HEK293 (cell line): ENCODE results near the gene MRPL20.
A peak's percentile ranks its signal among the peaks of the same experiment; 100 is the strongest.

Experiments used
- EGR2 ChIP-seq: fragments of 450-650 bp; formaldehyde crosslinking; IDR thresholded peaks from 2 replicates; pipeline ENCODE4 v1.5.1; 2016; ENCODE audit warnings: low read depth, missing biosample characterization, missing genetic modification characterization
- KLF1 ChIP-seq: fragments of 450-650 bp; formaldehyde crosslinking; IDR thresholded peaks from 2 replicates; pipeline ENCODE4 v1.5.1; 2016; ENCODE audit warnings: missing biosample characterization, missing genetic modification characterization
- REPIN1 ChIP-seq: fragments of 450-650 bp; formaldehyde crosslinking; IDR thresholded peaks from 2 replicates; pipeline ENCODE4 v1.5.1; 2017; ENCODE audit warnings: missing biosample characterization, missing genetic modification characterization, low read depth
- SCRT2 ChIP-seq: fragments of 450-650 bp; formaldehyde crosslinking; IDR thresholded peaks from 2 replicates; pipeline ENCODE4 v1.5.1; 2016; ENCODE audit warnings: missing biosample characterization, missing genetic modification characterization
- SETDB1 ChIP-seq: IDR thresholded peaks from one replicate; pipeline ENCODE4 v1.6.1; 2017; ENCODE audit warnings: mild to moderate bottlenecking, low read length, moderate library complexity, mixed read lengths; ENCODE audit not compliant: insufficient read length
- SP2 ChIP-seq: fragments of 450-650 bp; formaldehyde crosslinking; IDR thresholded peaks from 2 replicates; pipeline ENCODE4 v1.5.1; 2016; ENCODE audit warnings: missing biosample characterization, missing genetic modification characterization
- ZBTB26 ChIP-seq: fragments of 450-650 bp; formaldehyde crosslinking; optimal IDR thresholded peaks from 2 replicates; pipeline ENCODE3; 2016; ENCODE audit warnings: missing biosample characterization, mild to moderate bottlenecking, missing genetic modification characterization
- ZFP41 ChIP-seq: fragments of 450-650 bp; formaldehyde crosslinking; IDR thresholded peaks from 2 replicates; pipeline ENCODE4 v1.5.1; 2016; ENCODE audit warnings: missing biosample characterization, missing genetic modification characterization, borderline replicate concordance
- ZFP69B ChIP-seq: fragments of 450-650 bp; formaldehyde crosslinking; IDR thresholded peaks from 2 replicates; pipeline ENCODE4 v1.5.1; 2016; ENCODE audit warnings: missing biosample characterization, missing genetic modification characterization
- ZIC2 ChIP-seq: fragments of 450-650 bp; formaldehyde crosslinking; IDR thresholded peaks from 2 replicates; pipeline ENCODE4 v1.5.1; 2016; ENCODE audit warnings: missing biosample characterization, missing genetic modification characterization
- ZNF140 ChIP-seq: fragments of 450-650 bp; formaldehyde crosslinking; IDR thresholded peaks from 2 replicates; pipeline ENCODE4 v1.5.1; 2016; ENCODE audit warnings: missing biosample characterization, missing genetic modification characterization
- ZNF16 ChIP-seq: fragments of 450-650 bp; formaldehyde crosslinking; IDR thresholded peaks from 2 replicates; pipeline ENCODE4 v1.5.1; 2016; ENCODE audit warnings: low read depth, missing biosample characterization, missing genetic modification characterization
- ZNF169 ChIP-seq: fragments of 450-650 bp; formaldehyde crosslinking; IDR thresholded peaks from 2 replicates; pipeline ENCODE4 v1.5.1; 2016; ENCODE audit warnings: missing biosample characterization, missing genetic modification characterization
- ZNF184 ChIP-seq: fragments of 450-650 bp; IDR thresholded peaks from 2 replicates; pipeline ENCODE4 v1.5.1; 2018; ENCODE audit warnings: missing biosample characterization, mild to moderate bottlenecking, missing genetic modification characterization
- ZNF24 ChIP-seq: fragments of 450-650 bp; formaldehyde crosslinking; IDR thresholded peaks from 2 replicates; pipeline ENCODE4 v1.5.1; 2016; ENCODE audit warnings: missing biosample characterization, missing genetic modification characterization
- ZNF248 ChIP-seq: fragments of 450-650 bp; formaldehyde crosslinking; IDR thresholded peaks from 2 replicates; pipeline ENCODE4 v1.5.1; 2017; ENCODE audit warnings: missing biosample characterization, missing genetic modification characterization
- ZNF26 ChIP-seq: fragments of 450-650 bp; formaldehyde crosslinking; IDR thresholded peaks from 2 replicates; pipeline ENCODE4 v1.5.1; 2016; ENCODE audit warnings: missing biosample characterization, missing genetic modification characterization
- ZNF266 ChIP-seq: fragments of 450-650 bp; formaldehyde crosslinking; IDR thresholded peaks from 2 replicates; pipeline ENCODE4 v1.5.1; 2016; ENCODE audit warnings: missing biosample characterization, missing genetic modification characterization, low read depth
- ZNF280C ChIP-seq: fragments of 450-650 bp; formaldehyde crosslinking; IDR thresholded peaks from 2 replicates; pipeline ENCODE4 v1.5.1; 2016; ENCODE audit warnings: missing biosample characterization, missing genetic modification characterization
- ZNF292 ChIP-seq: fragments of 450-650 bp; formaldehyde crosslinking; IDR thresholded peaks from 2 replicates; pipeline ENCODE4 v1.5.1; 2016; ENCODE audit warnings: low read depth, missing biosample characterization, missing genetic modification characterization, borderline replicate concordance
- ZNF350 ChIP-seq: fragments of 450-650 bp; formaldehyde crosslinking; IDR thresholded peaks from 2 replicates; pipeline ENCODE4 v1.5.0; 2017; ENCODE audit warnings: missing biosample characterization, mild to moderate bottlenecking, missing genetic modification characterization
- ZNF423 ChIP-seq: fragments of 450-650 bp; formaldehyde crosslinking; IDR thresholded peaks from 2 replicates; pipeline ENCODE4 v1.5.1; 2016; ENCODE audit warnings: missing biosample characterization, missing genetic modification characterization
- ZNF433 ChIP-seq: fragments of 450-650 bp; formaldehyde crosslinking; IDR thresholded peaks from 2 replicates; pipeline ENCODE4 v1.5.1; 2016; ENCODE audit warnings: missing biosample characterization, missing genetic modification characterization, low read depth
- ZNF488 ChIP-seq: fragments of 450-650 bp; formaldehyde crosslinking; IDR thresholded peaks from 2 replicates; pipeline ENCODE4 v1.5.1; 2016; ENCODE audit warnings: missing biosample characterization, missing genetic modification characterization
- ZNF513 ChIP-seq: fragments of 450-650 bp; IDR thresholded peaks from 2 replicates; pipeline ENCODE4 v1.5.1; 2018; ENCODE audit warnings: missing biosample characterization, missing genetic modification characterization
- ZNF529 ChIP-seq: fragments of 450-650 bp; formaldehyde crosslinking; IDR thresholded peaks from 2 replicates; pipeline ENCODE4 v1.5.1; 2017; ENCODE audit warnings: missing genetic modification characterization, missing biosample characterization; ENCODE audit not compliant: insufficient replicate concordance
- ZNF660 ChIP-seq: fragments of 450-650 bp; IDR thresholded peaks from 2 replicates; pipeline ENCODE4 v1.5.1; 2018; ENCODE audit warnings: missing biosample characterization, mild to moderate bottlenecking, missing genetic modification characterization
- ZNF776 ChIP-seq: fragments of 450-650 bp; formaldehyde crosslinking; IDR thresholded peaks from 2 replicates; pipeline ENCODE4 v1.5.0; 2017; ENCODE audit warnings: missing biosample characterization, missing genetic modification characterization, borderline replicate concordance
- ZSCAN16 ChIP-seq: fragments of 450-650 bp; formaldehyde crosslinking; IDR thresholded peaks from 2 replicates; pipeline ENCODE4 v1.5.1; 2016; ENCODE audit warnings: missing biosample characterization, missing genetic modification characterization
- TF ChIP-seq, protein P1 (sequence below): fragments of 450-650 bp; formaldehyde crosslinking; IDR thresholded peaks from 2 replicates; pipeline ENCODE4 v1.5.1; 2017; ENCODE audit warnings: missing biosample characterization, missing genetic modification characterization

Gene MRPL20

DNA sequence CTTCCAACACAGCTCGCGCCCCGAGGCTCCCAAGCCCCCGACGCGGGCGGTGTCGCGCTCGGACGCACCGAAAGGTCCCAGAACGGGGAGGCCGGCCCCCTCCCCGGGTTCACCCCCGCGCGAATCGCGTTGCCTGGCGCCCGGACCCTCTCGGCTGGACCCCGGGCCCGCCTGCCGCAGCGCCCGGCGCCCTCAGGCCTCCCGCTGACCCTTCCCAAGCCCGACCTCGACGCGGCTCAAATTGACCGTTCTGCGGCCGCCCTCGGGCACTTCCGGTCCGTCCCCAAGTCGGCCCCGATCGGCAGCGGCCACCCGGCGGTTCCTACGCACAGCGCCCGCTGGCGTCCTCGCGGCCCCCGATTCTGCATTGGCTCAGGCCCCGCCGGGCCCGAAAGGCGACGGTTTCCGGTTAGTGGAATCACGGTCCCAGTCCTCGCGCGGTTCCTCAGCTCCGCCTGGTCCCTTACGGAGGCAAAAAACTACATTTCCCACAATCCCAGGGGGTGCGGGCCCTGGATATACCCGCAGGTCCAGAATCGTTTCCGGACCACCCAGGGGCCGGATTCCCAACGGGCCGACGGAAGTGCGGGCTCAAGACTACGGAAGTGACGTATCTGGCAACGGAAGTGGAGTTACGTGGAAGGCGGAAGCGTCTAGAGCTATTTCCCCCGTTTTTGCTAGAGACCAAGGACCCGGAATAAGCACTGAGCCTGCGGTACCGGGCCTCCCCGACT lies 32.0 kb downstream of the MRPL20 start, which contains the start of gene AURKAIP1 (continued):
- TF ChIP-seq ZNF184 (tag by site-specific recombination) (peak; percentile 95), ZNF529 (tag by site-specific recombination) (no peak), SETDB1 (no peak), ZIC2 (tag by site-specific recombination) (peak; percentile 55), ZNF26 (tag by site-specific recombination) (no peak), KLF1 (tag by site-specific recombination) (peak; percentile 85), ZNF350 (tag by site-specific recombination) (no peak), ZNF169 (tag by site-specific recombination) (0 out of 2 replicates have a peak, but pooled peaks have one; percentile 37), EGR2 (peak; percentile 95), ZNF140 (tag by site-specific recombination) (no peak), ZNF280C (tag by site-specific recombination) (no peak), ZSCAN16 (tag by site-specific recombination) (peak; percentile 84), SP2 (peak; percentile 96), ZBTB26 (peak; percentile 87), ZNF776 (no peak), SCRT2 (tag by site-specific recombination) (peak; percentile 66), ZNF423 (tag by site-specific recombination) (no peak), REPIN1 (tag by site-specific recombination) (peak; percentile 97), ZNF292 (tag by site-specific recombination) (no peak), ZNF16 (tag by site-specific recombination) (0 out of 2 replicates have a peak, but pooled peaks have one; percentile 34), ZNF660 (tag by site-specific recombination) (peak; percentile 100), ZNF248 (tag by site-specific recombination) (no peak), ZNF266 (tag by site-specific recombination) (0 out of 2 replicates have a peak, but pooled peaks have one; percentile 17), ZNF24 (tag by site-specific recombination) (peak; percentile 98), ZFP41 (tag by site-specific recombination) (no peak), ZFP69B (tag by site-specific recombination) (peak; percentile 93), ZNF488 (no peak), ZNF433 (no peak), ZNF513 (no peak; the same call in 1 of the 2 replicates)
- TF ChIP-seq, protein P1, sequence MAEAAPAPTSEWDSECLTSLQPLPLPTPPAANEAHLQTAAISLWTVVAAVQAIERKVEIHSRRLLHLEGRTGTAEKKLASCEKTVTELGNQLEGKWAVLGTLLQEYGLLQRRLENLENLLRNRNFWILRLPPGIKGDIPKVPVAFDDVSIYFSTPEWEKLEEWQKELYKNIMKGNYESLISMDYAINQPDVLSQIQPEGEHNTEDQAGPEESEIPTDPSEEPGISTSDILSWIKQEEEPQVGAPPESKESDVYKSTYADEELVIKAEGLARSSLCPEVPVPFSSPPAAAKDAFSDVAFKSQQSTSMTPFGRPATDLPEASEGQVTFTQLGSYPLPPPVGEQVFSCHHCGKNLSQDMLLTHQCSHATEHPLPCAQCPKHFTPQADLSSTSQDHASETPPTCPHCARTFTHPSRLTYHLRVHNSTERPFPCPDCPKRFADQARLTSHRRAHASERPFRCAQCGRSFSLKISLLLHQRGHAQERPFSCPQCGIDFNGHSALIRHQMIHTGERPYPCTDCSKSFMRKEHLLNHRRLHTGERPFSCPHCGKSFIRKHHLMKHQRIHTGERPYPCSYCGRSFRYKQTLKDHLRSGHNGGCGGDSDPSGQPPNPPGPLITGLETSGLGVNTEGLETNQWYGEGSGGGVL: peak; percentile 21; the same call in 1 of the 2 replicates
